Activated naive CD4-positive, alpha-beta T cell treated with anti-CD3 and anti-CD28 coated beads, Interleukin-2, amount 10 ng/mL, durations not matched to agents 7 days and 5 days (primary cell): ENCODE data around the gene CDC42BPA.
A peak's percentile ranks its signal among the peaks of the same experiment; 100 is the strongest.

ENCODE experiments used
- CTCF ChIA-PET: fragments of 350-600 bp; sonication (Branson Sonifier 250); formaldehyde crosslinking; loops from one replicate; lab custom pipeline; 2021; ENCODE audit warnings: antibody characterized with exemption; lab: Charles Lee
- DNase-seq: peaks from one replicate; pipeline ENCODE4 v3.0.0-alpha.2; 2020
- H3K27ac Mint-ChIP-seq: one replicate; pipeline ENCODE4 v1.8.0; 2021; ENCODE audit warnings: mild to moderate bottlenecking, moderate library complexity, mixed read lengths
- H3K27me3 Mint-ChIP-seq: one replicate; pipeline ENCODE4 v1.8.0; 2021; ENCODE audit warnings: mild to moderate bottlenecking, mixed read lengths
- H3K36me3 Mint-ChIP-seq: one replicate; pipeline ENCODE4 v1.8.0; 2021; ENCODE audit warnings: mixed read lengths
- H3K4me1 Mint-ChIP-seq: one replicate; pipeline ENCODE4 v1.8.0; 2021; ENCODE audit warnings: mixed read lengths
- H3K4me3 Mint-ChIP-seq: one replicate; pipeline ENCODE4 v1.8.0; 2021; ENCODE audit warnings: mild to moderate bottlenecking, moderate library complexity, mixed read lengths
- H3K9me3 Mint-ChIP-seq: one replicate; pipeline ENCODE4 v1.8.0; 2021; ENCODE audit warnings: mixed read lengths

CDC42BPA gene

DNA sequence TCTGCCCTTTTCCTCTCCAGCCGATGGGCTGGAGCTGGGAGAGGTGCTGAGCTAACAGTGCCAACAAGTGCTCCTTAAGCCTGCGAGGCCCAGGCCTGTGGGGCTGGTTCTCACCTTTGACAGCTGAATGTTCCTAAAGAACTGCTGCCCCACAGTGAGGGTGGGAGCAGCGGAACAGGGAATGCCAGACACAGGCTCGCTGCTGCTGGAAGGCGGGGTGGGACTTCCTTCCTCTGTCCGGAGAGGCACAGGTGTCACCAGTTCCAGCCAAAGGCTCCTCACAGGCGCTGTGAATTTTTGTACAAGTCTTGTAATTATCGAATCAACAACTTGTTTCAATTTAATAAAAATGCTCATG lies 331.1 kb downstream of the CDC42BPA start:
- CTCF ChIA-PET = no interaction called here
- no peak overlapping the region for H3K4me3 Mint-ChIP-seq

DNA sequence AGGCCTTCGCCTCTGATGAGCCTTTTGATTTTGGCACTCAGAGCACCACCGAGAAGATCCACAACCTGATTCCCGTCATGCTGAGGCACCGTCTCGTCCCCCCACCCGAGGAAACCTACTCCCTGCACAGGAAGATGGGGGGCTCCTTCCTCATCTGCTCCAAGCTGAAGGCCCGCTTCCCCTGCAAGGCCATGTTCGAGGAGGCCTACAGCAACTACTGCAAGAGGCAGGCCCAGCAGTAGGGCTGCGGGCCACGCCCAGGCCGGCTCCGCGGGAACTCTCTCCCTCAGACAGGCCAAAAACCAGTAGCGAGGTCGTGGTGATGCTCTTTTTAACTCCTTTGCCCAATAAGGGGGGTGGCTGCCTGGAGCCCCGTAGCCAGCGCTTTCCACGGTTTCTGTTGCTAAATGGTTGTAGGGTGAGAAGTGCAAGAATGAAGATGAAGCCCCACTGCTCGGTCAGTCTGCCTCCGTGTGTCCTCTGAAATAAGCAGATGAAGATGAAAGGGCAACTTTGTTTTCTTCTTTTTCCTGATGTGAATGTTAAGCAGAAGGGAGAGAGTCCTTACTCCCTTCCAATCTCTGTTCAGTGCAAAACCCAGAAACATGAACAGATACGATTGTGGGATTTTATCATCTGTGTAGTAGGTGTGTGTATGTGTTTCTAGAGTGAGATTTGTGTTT lies 331.7 kb downstream of the CDC42BPA start:
- CTCF ChIA-PET = no interaction called here
- Mint-ChIP-seq H3K27ac (no peak overlapping the region), H3K27me3 (no peaks in the 10 kb centered on the region), H3K4me1 (peaks cover 21% of the 10 kb centered on the region), H3K4me3 (no peak overlapping the region), H3K36me3 (peaks cover 6% of the 10 kb centered on the region), H3K9me3 (no peaks in the 10 kb centered on the region)
- DNase-seq = no peak

More for the DNA sequence above, 331.1 kb downstream of the CDC42BPA start:
- peaks cover 21% of the 10 kb centered on the region for H3K4me1 Mint-ChIP-seq
- peaks cover 6% of the 10 kb centered on the region for H3K36me3 Mint-ChIP-seq
- H3K27me3 Mint-ChIP-seq = no peaks in the 10 kb centered on the region
- no peak overlapping the region for H3K27ac Mint-ChIP-seq
- DNase-seq = no peak
- H3K9me3 Mint-ChIP-seq = no peaks in the 10 kb centered on the region

DNA sequence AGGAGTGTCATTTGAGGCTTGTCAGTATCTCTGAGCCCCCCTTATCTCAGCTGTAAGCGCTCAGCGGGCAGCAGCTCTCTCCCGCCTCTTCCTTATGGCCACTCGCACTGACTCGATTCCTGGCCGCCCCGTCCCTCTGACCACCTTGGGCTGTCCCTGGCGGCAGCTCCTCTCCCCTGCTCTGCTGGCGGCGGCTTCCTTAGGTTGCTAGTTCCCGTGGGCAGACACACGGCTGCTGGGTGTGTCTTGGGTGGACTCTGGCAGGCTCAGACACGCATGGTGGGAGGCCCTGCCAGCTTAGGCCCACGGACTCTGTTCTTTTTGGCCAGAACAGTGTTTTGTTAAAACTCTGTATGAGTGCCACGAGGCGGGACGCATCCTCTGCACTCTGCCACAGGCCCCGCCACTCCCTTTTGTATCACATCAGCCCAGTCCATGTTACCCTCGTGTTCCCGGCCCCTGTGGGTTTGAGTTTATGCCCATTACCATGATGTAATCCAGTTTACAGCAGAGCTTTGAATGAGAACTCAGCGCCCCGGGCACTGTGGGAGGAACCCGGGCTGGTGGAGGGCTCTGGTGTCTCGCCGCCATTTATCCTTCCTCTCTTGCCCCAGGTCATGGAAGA lies 332.3 kb downstream of the CDC42BPA start:
- Mint-ChIP-seq H3K9me3 (no peaks in the 10 kb centered on the region), H3K36me3 (peaks cover 6% of the 10 kb centered on the region)
- no peak for DNase-seq

DNA sequence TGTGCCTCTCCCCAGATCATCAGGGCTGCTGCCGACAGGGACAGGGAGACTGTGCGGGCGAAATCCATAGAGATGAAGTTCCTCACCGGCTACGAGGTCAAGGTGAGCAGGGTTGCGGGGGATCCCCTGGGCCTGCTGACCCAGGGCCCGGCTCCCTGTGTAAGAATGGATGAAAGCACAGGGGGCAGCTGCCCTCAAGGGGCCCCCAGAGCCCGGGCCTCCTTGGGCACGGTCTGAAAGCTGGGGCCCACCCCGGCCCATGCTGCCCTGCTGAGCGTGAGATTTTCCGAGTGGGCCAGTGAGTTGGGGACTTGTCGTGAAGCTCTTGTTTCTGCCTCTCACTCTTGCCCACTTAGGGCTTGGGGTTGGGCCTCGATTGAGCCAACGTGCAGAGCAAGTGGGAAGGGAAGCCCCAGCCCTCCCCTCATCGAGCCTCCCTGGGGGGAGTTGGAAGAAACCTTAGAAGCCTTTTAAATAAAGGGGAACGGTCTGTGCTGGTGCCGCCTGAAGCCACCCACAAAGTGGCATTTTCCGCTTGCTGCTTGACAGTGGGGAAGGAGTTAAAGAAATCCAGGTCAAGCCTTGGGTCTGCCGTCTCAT lies 333.0 kb downstream of the CDC42BPA start:
- no peaks in the 10 kb centered on the region for H3K9me3 Mint-ChIP-seq
- H3K36me3 Mint-ChIP-seq = peaks cover 6% of the 10 kb centered on the region
- H3K27me3 Mint-ChIP-seq = no peaks in the 10 kb centered on the region
- CTCF ChIA-PET = no interaction called here
- H3K4me3 Mint-ChIP-seq = no peak overlapping the region
- no peak for DNase-seq
- peaks cover 16% of the 10 kb centered on the region for H3K4me1 Mint-ChIP-seq
- peak overlapping the region; percentile 19 for H3K27ac Mint-ChIP-seq

More for the DNA sequence above, 332.3 kb downstream of the CDC42BPA start:
- H3K4me3 Mint-ChIP-seq = no peak overlapping the region
- no peak overlapping the region for H3K27ac Mint-ChIP-seq
- peaks cover 21% of the 10 kb centered on the region for H3K4me1 Mint-ChIP-seq
- CTCF ChIA-PET = no interaction called here
- H3K27me3 Mint-ChIP-seq = no peaks in the 10 kb centered on the region

DNA sequence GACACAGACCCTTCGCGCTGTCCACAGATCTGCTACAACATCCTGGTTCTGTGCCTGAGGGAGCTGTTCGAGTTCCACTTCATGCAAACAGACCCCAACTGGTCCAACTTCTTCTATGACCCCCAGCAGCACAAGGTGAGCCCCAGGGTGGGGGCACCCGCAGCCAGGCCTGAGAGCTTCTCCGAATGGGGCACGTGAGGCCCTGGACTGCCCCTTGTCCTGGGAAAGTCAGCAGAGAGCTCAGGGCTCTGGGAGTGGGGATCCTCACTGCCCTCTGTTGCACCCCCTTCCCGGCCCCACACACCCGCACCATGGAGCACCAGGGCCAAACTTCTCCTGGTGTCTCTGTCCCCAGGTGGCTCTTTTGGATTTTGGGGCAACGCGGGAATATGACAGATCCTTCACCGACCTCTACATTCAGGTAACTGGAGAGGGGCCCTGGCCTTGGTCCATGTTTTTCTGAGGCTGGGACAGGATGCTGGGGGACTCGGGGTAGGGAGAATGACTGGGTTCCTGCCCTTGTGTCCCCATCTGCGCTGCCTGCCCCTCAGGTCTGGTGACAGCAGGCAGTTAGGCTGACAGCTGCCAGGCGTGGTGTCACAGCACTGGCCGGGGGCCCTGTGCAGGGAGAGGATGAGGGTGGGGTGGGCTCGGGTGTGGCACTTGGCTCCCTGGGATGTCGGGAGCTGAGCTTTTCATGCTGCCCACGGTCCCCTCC lies 333.6 kb downstream of the CDC42BPA start:
- H3K4me3 Mint-ChIP-seq = no peak overlapping the region
- no peaks in the 10 kb centered on the region for H3K27me3 Mint-ChIP-seq
- peaks cover 10% of the 10 kb centered on the region for H3K4me1 Mint-ChIP-seq
- DNase-seq = no peak
- H3K36me3 Mint-ChIP-seq = peaks cover 6% of the 10 kb centered on the region
- no peaks in the 10 kb centered on the region for H3K9me3 Mint-ChIP-seq
- H3K27ac Mint-ChIP-seq = no peak overlapping the region
- CTCF ChIA-PET = no interaction called here

DNA sequence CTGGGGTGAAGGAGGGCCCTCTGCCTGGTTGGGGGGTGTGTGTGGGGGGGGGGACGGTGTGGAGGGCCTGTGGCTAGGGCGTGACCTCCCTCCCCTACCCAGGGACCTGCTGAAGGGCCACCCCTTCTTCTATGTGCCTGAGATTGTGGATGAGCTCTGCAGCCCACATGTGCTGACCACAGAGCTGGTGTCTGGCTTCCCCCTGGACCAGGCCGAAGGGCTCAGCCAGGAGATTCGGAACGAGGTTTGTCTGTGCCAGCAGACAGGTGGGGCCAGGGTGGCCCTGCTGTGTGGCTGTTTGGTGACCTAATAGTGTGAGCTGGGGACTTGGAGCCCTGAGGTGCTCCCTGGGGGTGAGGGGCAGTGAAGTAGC lies 334.3 kb downstream of the CDC42BPA start:
- no peaks in the 10 kb centered on the region for H3K9me3 Mint-ChIP-seq
- no peak overlapping the region for H3K4me3 Mint-ChIP-seq
- H3K27ac Mint-ChIP-seq = no peak overlapping the region
- CTCF ChIA-PET = no interaction called here
- peaks cover 3% of the 10 kb centered on the region for H3K4me1 Mint-ChIP-seq
- DNase-seq = no peak
- H3K27me3 Mint-ChIP-seq = no peaks in the 10 kb centered on the region
- H3K36me3 Mint-ChIP-seq = peaks cover 6% of the 10 kb centered on the region

DNA sequence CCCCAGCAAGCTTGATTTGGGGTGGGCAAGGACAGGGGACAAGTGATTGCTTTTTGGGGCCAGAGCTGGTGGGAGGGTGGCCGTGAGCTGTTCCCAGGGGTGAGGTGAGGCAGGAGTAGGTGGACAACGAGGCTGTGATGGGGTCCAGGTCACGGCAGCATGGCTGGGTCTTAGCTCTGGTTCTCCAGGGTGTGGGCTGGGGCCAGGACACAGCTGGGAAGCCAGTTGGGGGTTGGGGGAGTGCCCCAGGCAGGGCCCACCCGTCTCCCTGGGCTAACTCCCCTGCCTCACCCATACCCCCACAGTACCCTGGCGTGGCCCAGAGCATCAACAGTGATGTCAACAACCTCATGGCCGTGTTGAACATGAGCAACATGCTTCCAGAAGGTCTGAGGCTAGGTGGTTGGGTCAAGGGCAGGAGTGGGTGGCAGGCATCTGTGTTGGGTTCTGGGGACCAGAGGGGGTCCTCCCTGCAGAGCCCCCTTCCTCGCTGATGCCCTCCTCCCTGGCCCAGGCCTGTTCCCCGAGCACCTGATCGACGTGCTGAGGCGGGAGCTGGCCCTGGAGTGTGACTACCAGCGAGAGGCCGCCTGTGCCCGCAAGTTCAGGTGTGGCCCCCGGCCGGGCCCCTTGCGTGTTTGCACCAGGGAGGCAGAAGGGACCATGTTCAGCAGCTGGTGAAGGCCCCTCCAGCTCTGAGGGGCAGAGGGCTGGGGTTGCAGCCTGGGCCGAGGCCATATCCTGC lies 334.9 kb downstream of the CDC42BPA start:
- DNase-seq = no peak
- Mint-ChIP-seq H3K36me3 (peaks cover 6% of the 10 kb centered on the region), H3K4me1 (no peaks in the 10 kb centered on the region), H3K27me3 (no peaks in the 10 kb centered on the region), H3K27ac (no peak overlapping the region), H3K4me3 (no peak overlapping the region), H3K9me3 (no peaks in the 10 kb centered on the region)
- CTCF ChIA-PET = no interaction called here

DNA sequence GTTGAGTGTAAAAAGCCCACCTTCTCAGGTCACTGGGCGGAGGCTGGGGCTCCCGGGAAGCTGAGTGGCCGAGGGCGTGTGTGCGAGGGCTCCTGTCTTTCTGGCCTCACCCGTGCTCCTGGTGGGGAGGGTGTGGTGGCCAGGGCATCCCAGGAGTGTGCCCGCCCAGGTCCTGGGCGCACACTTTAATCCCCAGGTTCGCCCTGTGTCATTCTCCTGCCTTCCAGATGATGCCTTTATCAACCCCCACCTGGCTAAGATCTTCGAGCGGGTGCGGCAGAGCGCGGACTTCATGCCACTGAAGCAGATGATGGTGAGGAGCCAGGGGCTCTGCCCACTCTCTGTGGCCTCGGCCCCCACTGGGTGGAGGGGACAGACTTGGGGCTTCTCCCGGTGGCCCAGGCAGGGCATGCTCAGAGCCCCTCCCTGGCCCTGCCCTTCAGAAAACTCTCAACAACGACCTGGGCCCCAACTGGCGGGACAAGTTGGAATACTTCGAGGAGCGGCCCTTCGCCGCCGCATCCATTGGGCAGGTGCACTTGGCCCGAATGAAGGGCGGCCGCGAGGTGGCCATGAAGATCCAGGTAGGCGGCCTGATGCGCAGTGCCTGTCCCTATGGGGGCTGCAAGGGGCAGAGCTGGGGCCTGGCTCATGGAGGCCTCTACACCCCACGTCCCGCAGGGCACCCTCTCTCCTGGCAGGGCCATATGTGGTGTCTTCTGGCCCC lies 335.7 kb downstream of the CDC42BPA start:
- CTCF ChIA-PET = no interaction called here
- Mint-ChIP-seq H3K27me3 (no peaks in the 10 kb centered on the region), H3K4me1 (no peaks in the 10 kb centered on the region), H3K9me3 (no peaks in the 10 kb centered on the region), H3K27ac (no peak overlapping the region), H3K4me3 (no peak overlapping the region), H3K36me3 (peaks cover 6% of the 10 kb centered on the region)
- no peak for DNase-seq

DNA sequence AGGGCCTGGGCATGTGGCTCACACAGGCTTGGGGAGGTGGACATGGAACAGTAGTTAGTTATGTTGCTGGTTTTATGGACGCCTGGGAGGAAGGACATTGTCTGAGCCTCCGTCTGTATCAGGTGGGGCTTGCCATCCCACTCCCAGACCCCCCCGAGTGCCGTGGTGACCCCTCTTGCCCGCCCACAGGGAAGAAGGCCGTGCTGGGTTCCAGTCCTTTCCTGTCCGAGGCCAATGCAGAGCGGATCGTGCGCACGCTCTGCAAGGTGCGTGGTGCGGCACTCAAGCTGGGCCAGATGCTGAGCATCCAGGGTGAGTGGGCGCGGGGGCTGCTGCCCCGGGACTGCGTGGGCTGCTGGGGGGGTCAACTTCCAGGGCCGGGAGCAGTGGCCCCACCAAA lies 336.5 kb downstream of the CDC42BPA start:
- H3K9me3 Mint-ChIP-seq = no peaks in the 10 kb centered on the region
- peak overlapping the region; percentile 24 for H3K27ac Mint-ChIP-seq
- H3K27me3 Mint-ChIP-seq = no peaks in the 10 kb centered on the region
- H3K4me1 Mint-ChIP-seq = no peaks in the 10 kb centered on the region
- no peak for DNase-seq
- CTCF ChIA-PET = no interaction called here
- H3K36me3 Mint-ChIP-seq = peaks cover 4% of the 10 kb centered on the region
- H3K4me3 Mint-ChIP-seq = no peak overlapping the region

DNA sequence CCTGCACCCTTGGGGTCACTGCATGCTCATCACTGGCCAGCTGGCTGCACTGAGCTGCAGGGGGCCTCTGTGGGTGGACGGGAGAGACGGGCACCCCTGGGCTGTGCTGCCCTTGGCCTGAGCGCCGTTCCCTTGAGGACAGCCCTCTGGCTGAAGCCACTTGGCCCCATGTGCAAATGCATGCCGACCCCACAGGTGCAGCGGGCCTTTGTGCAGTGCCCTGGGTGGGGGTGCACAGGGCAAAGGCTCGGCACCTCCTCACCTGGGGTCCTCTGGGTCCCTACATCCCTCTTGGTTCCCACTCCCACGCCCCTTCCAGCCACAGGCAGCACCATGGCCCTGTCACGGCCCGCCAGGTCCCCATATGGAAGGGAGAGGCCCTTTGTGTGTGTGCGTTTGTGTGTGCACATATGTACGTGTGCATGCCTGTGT lies 336.9 kb downstream of the CDC42BPA start:
- H3K9me3 Mint-ChIP-seq = no peaks in the 10 kb centered on the region
- no peaks in the 10 kb centered on the region for H3K4me1 Mint-ChIP-seq
- CTCF ChIA-PET = no interaction called here
- no peak overlapping the region for H3K4me3 Mint-ChIP-seq
- DNase-seq = no peak
- H3K27me3 Mint-ChIP-seq = no peaks in the 10 kb centered on the region
- peaks cover 3% of the 10 kb centered on the region for H3K36me3 Mint-ChIP-seq
- no peak overlapping the region for H3K27ac Mint-ChIP-seq

DNA sequence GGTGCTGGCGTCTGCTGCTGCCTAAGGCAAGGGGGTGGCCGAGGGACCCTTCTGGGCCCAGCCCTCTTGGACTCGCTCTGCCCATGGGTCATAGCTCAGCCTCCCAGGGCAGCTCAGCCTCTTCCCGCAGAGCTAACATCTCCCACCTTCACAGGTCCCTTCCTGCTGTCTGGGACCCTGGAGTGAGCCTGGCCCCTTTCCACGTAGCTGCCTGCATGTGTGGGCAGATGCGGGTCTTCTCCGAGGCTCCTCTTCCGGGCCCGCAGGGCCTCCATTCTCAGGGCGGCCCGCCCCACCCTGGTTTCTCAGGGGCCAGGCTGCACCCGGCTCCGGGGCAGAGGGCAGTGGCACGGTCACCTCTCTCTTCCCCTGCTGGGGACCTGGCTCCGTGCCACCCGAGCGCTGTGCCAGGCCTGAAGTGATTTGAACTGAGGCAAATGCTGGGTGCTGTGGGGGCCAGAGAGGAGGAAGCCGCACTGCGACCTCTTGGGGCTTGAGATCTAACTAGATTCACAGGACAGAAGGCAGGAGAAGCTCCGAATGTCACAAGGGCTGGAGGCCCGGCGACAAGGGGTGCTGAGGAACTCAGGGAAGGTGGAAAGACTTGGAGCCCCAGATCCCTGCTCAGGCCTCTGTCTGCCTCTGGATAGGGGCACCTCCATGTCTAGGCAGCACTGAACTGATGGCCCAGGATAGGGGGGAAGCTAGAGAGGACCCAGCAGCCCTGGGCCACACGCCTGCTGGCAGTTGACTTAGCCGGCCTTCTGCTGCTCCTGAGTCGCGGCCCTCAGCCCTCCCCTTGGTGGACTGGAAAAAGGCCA lies 337.5 kb downstream of the CDC42BPA start:
- Mint-ChIP-seq H3K36me3 (no peaks in the 10 kb centered on the region), H3K27ac (no peak overlapping the region), H3K27me3 (no peaks in the 10 kb centered on the region), H3K4me1 (no peaks in the 10 kb centered on the region), H3K9me3 (no peaks in the 10 kb centered on the region), H3K4me3 (no peak overlapping the region)
- DNase-seq = no peak
- CTCF ChIA-PET = no interaction called here

DNA sequence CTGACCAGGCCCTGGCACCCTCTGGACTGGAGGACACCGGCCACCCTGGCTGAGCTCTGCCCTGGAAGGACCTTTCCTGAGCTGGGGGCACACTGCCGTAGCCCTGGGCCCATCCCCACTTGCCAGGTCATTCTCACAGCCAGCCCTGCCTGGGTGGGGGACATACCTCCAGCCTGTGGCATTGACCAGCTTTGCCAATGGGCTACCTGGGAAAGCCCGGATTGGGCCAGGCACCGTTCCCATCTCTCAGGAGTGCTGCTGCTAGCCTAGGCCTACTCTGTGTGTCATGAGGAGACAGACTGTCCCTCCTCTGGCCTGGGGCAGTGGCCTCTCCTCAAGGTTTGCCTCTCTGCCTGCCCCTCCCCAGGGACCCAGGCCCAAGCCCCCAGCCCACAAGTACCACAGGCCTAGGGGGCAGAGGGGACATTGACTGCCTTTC lies 338.2 kb downstream of the CDC42BPA start:
- no peaks in the 10 kb centered on the region for H3K27me3 Mint-ChIP-seq
- no peak for DNase-seq
- H3K9me3 Mint-ChIP-seq = no peaks in the 10 kb centered on the region
- H3K4me3 Mint-ChIP-seq = no peak overlapping the region
- CTCF ChIA-PET = no interaction called here
- no peak overlapping the region for H3K27ac Mint-ChIP-seq
- no peaks in the 10 kb centered on the region for H3K36me3 Mint-ChIP-seq
- no peaks in the 10 kb centered on the region for H3K4me1 Mint-ChIP-seq

DNA sequence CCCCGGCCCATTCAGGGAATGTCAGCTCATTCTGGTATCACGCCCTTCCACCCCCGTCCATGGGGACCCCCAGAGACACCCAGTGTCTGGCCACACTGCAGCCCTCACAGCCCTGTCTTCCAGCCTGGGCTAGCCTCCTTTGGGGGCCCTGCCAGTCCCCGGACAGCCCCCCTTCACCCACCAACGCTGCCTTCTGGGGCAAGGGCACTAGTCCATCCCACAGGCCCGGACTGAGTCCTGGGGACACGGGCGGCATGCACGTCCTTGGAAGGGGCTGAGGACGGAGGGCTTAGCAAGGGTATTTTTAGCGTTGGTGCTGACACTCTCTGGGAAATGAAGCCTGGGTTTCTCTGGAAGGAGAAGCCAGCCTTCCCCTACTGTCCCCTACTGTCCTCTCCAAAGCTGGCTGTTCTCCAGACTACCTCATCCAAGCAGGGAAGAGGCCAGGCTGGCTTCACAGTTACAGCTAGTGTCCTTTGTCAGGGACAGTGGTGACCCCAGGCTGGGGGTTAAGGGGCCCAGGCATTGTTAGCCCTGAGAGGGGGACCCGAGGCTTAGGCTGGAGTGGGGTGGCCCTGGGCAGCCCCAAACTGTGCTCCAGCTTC lies 338.7 kb downstream of the CDC42BPA start:
- no peaks in the 10 kb centered on the region for H3K27me3 Mint-ChIP-seq
- no peak overlapping the region for H3K4me3 Mint-ChIP-seq
- DNase-seq = no peak
- no peaks in the 10 kb centered on the region for H3K4me1 Mint-ChIP-seq
- no peak overlapping the region for H3K27ac Mint-ChIP-seq
- no peaks in the 10 kb centered on the region for H3K9me3 Mint-ChIP-seq
- H3K36me3 Mint-ChIP-seq = no peaks in the 10 kb centered on the region
- CTCF ChIA-PET = no interaction called here
